ENCODE measurements around the gene DIP2B.
"Not testable (repeated sequence)": the region's sequence is repeated elsewhere in the genome, so short reads cannot be mapped to it uniquely, and the experiment has no call there.

Gene DIP2B

DNA sequence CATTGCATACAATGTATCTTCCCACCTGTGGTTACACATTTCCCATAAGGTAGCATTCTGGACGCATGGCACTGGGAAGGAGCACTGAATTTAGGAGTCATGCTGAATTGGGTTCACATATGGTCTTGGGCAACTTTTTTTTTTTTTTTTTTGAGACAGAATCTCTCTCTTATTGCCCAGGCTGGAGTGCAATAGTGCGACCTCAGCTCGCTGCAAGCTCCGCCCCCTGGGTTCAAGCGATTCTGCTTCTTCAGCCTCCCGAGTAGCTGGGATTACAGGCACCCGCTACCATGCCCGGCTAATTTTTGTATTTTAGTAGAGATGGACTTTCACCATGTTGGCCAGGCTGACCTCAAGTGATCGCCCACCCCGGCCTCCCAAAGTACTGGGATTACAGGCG lies 13.3 kb downstream of the DIP2B start:
- DNase-seq (ENCODE audit: low read depth): no peak

GRCh38 chr12:50519353-50519752 lies 14.6 kb downstream of the DIP2B start:
- DNase-seq (ENCODE audit: low read depth): no peak

DNA sequence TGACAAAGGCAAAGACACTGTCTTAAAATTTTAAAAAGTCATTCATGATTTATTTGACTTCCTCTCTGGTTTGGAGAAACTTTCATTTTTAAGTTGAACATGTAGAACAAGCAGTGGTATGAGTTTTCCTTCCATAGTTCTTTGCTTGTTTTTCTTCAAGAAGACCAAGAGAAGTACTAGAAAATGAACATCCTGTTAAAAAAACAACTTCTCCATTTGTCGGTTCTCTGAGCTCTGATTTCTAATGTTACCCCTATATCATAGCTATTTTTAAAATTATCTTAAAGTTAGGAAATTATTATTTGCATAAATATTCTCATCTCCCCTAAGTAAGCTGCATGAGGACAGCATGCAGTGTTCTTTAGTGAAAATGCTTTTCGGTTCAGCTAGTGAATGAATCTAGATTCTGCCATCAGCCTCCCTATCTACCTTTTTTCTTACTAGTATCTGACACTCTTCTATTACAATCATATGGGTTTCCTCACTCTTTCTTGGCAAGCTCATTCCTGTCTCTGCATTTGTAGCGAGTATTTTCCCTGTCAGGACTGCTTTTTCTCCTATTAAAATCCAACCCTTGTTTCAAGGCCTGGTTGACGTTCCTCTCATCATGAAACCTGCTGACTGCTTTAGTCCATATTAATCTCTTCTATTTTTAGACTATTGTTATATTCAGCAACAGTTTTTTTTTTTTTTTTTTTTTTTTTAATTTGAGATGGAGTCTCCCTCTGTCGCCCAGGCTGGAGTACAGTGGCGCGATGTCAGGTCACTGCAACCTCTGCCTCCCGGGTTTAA lies 15.8 kb downstream of the DIP2B start:
- no peak for DNase-seq (ENCODE audit: low read depth)

GRCh38 chr12:50521781-50522180 lies 17.0 kb downstream of the DIP2B start:
- not testable (repeated sequence) for DNase-seq (ENCODE audit: low read depth)

DNA sequence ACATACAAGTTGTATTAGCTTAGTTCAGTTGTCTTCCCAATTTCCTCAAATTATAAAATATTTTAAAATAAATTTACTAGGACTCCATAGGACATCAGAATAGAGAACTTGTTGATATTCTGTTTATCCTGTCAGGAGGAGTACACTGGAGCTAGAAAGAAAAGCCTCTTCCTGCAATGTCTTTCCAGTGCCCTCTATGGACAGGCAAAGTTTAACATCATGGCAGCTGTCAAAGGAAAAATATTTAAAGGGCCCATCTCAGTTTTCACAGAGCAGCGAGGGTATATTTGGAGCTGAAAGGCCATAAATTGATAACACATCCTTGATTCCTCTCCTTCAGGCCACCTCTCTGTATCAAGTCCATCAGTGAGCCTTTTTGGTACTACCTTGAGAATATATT lies 19.0 kb downstream of the DIP2B start:
- no peak for DNase-seq (ENCODE audit: low read depth)

DNA sequence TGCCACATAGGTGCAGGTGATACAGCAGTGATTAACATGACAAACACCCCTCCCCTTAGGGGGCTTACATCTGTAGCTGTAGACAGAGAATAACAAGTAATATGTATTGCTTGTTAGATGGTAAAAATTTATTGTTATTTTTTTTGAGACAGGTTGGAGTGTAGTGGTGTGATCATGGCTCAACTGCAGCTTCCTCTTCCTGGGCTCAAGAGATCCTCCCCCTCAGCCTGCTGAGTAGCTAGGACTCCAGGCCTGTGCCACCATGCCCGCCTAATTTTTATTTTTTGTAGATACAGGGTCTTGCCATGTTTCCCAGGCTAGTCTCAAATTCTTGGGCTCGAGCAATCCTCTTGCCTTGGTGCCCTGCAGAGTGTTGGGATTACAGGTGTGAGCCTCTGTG lies 19.8 kb downstream of the DIP2B start:
- no peak for DNase-seq (ENCODE audit: low read depth)

GRCh38 chr12:50525422-50525821 lies 20.6 kb downstream of the DIP2B start:
- DNase-seq (ENCODE audit: low read depth): no peak

DNA sequence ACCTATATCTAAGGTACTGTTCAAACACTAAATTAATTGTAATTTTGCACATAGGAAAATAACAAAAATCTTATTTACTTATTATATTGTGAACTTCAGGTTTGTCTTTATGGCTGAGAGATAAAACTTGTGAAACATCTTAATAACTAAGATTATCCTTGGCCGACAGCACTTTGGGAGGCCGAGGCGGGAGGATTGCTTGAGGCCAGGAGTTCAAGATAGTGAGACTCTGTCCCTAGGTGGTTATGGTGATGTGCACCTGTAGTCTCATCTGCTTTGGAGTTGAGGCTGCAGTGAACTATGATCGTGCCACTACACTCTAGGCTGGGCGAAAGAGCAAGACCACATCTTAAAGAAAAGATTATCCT lies 22.6 kb downstream of the DIP2B start:
- DNase-seq (ENCODE audit: low read depth): no peak

GRCh38 chr12:50528800-50529199 lies 24.0 kb downstream of the DIP2B start:
- DNase-seq (ENCODE audit: low read depth): no peak

DNA sequence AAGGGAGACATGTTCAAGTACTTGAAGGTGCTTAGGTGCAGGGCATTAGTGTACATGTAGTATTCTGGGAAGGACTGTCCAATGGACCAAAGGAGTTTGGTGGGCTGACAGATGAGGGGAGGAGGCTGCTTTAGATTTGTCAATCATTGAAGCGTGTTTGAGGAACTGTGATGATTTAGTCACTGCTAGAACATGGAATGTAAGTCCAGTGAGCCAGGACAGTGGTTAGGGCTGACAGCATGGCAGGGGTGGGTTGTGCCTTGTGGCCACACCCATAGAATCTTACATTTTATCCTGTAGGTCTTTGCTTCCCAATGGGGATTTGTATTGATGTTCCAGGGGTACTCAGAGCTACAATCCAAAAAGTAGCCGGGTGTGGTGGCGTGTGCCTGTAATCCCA lies 24.6 kb downstream of the DIP2B start:
- DNase-seq (ENCODE audit: low read depth): no peak

DNA sequence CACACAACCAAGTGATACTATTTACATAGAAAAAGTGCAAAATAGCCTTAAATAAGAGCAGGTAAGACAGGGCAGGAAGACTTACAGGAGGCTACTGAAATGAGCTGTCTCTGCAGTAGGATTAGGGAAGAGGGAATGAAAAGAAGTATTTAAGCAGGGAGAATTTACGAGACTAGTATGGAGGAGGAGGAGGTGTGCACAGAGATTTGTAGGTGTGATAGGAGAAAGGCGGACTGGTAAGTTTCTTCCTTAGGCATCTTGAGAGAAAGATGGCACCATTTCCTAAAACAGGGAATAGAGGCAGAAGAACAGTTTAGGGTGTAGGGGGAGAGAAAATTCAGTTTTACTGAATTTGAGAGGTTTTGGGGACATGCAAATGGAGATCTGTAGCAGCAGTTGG lies 25.7 kb downstream of the DIP2B start:
- no peak for DNase-seq (ENCODE audit: low read depth)

GRCh38 chr12:50533203-50533584 lies 28.4 kb downstream of the DIP2B start:
- no peak for DNase-seq (ENCODE audit: low read depth)

DNA sequence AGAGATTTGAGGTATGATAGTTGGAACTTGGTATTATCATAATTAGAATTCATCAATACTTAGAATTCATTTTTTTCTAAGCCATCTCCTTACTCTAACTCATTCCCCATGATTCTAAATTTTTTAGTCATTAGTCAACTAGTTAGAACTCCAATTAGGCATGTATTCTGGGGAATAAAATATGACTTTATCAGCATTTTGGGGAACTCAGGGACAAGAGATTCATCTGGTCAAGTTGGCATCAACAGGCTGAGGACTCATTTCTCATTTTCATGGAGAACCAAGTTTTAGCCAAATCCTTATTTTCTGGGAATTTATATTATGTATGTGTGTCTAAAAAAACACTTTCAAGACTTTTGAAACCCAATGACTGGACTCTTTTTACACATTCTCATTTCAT lies 29.2 kb downstream of the DIP2B start:
- DNase-seq (ENCODE audit: low read depth): no peak

- DNase-seq (ENCODE audit: low read depth): no peak
Observed at GRCh38 chr12:50536831-50537537, 32.2 kb downstream of the DIP2B start.

- DNase-seq (ENCODE audit: low read depth): no peak
Observed at GRCh38 chr12:50537538-50537919, 32.7 kb downstream of the DIP2B start.

- no peak for DNase-seq (ENCODE audit: low read depth)
Observed at GRCh38 chr12:50538182-50538581, 33.4 kb downstream of the DIP2B start.

GRCh38 chr12:50541139-50541538 lies 36.4 kb downstream of the DIP2B start:
- DNase-seq (ENCODE audit: low read depth): no peak

GRCh38 chr12:50542448-50542847 lies 37.7 kb downstream of the DIP2B start:
- no peak for DNase-seq (ENCODE audit: low read depth)

GRCh38 chr12:50543188-50543587 lies 38.4 kb downstream of the DIP2B start:
- DNase-seq (ENCODE audit: low read depth): not testable (repeated sequence)

GRCh38 chr12:50545213-50545612 lies 40.4 kb downstream of the DIP2B start:
- DNase-seq (ENCODE audit: low read depth): no peak

GRCh38 chr12:50545786-50546185 lies 41.0 kb downstream of the DIP2B start:
- DNase-seq (ENCODE audit: low read depth): no peak

- DNase-seq (ENCODE audit: low read depth): no peak
Observed at GRCh38 chr12:50546441-50547318, 41.9 kb downstream of the DIP2B start.

GRCh38 chr12:50547742-50548141 lies 43.0 kb downstream of the DIP2B start:
- DNase-seq (ENCODE audit: low read depth): no peak

Measured in CMK (cell line).